Ectodermal cell (in vitro differentiated cells): Measurements from ENCODE around the gene BANK1.

Experiments
- H3K27ac ChIP-seq: 2 replicates; pipeline ENCODE4 v1.7.0; 2013; ENCODE audit warnings: mild to moderate bottlenecking, low read depth, low read length; ENCODE audit not compliant: insufficient read depth, poor library complexity, severe bottlenecking
- H3K27me3 ChIP-seq: 2 replicates; pipeline ENCODE4 v1.7.0; 2013; ENCODE audit warnings: mild to moderate bottlenecking, low read length; ENCODE audit not compliant: insufficient read depth, control insufficient read depth, poor library complexity, severe bottlenecking
- H3K36me3 ChIP-seq: one replicate; pipeline ENCODE4 v1.7.0; 2013; ENCODE audit warnings: low read length; ENCODE audit not compliant: control insufficient read depth, insufficient read depth
- H3K4me1 ChIP-seq: one replicate; pipeline ENCODE4 v1.7.0; 2013; ENCODE audit warnings: low read length; ENCODE audit not compliant: control insufficient read depth, insufficient read depth
- H3K4me3 ChIP-seq: 2 replicates; pipeline ENCODE4 v1.7.0; 2013; ENCODE audit warnings: low read depth, low read length, control low read depth; ENCODE audit not compliant: insufficient read depth
- H3K9me3 ChIP-seq: 2 replicates; pipeline ENCODE4 v1.7.0; 2013; ENCODE audit warnings: mild to moderate bottlenecking, low read length, moderate library complexity; ENCODE audit not compliant: control insufficient read depth
- whole genome bisulfite sequencing, 2 experiments: methylation state at CpG; one replicate each; pipeline ENCODE4 v1.1.7; 2013; ENCODE audit warnings: missing lambda C conversion rate in 2 of 2; 5-methylcytosine and 5-hydroxymethylcytosine counted together

The BANK1 gene

DNA sequence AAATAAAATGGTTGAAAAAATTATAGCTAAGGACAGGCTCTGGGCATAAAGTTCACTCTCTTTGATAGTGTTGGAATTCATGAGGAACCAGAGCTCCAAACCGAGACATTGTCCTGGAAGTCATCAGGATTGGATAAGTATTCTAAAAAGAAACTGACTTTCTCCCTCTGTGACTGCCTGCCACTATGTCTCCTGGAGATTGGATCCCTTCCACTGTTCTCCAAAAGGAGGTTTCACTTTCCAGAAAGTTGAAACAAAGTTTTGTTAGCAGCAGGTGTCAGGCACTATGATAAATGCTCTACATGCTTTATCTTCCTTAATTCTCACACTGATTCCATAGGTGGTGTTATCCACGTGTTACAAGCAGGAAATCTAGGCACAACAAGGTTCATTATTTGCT, 16.8 kb downstream of the BANK1 start:
- Histone ChIP-seq H3K27me3 (no peaks in the 10 kb centered on the region), H3K4me1 (no peaks in the 10 kb centered on the region), H3K27ac (no peak overlapping the region), H3K4me3 (no peak overlapping the region), H3K36me3 (no peaks in the 10 kb centered on the region), H3K9me3 (no peaks in the 10 kb centered on the region)
- WGBS, 2 experiments = 90 to 91% methylated on average over 2 of the region's 2 CpGs

DNA sequence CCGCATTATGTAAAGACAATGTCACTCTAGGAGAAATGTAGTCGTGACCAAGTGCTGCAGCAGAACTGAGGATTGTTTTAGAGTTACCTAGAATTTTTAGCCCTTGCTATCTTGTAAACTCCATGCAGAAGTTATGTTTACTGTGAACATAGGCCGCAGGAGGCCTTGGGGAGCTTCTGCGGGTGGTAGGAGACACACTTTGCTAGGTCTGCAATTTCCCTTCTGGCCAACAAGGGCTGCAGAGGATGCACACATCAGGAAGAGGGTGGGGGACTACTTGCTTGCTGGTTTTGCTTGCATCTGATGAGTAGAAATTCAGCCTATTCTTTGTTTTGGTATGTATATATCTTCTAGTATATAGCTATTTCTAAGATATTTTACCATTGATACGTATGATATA, 23.1 kb downstream of the BANK1 start:
- no peak overlapping the region for H3K27ac ChIP-seq
- no peaks in the 10 kb centered on the region for H3K27me3 ChIP-seq
- no peaks in the 10 kb centered on the region for H3K4me1 ChIP-seq
- no peaks in the 10 kb centered on the region for H3K9me3 ChIP-seq
- no peak overlapping the region for H3K4me3 ChIP-seq
- H3K36me3 ChIP-seq = no peaks in the 10 kb centered on the region
- WGBS, 2 experiments = 92 to 94% methylated on average over 4 of the region's 5 CpGs

DNA sequence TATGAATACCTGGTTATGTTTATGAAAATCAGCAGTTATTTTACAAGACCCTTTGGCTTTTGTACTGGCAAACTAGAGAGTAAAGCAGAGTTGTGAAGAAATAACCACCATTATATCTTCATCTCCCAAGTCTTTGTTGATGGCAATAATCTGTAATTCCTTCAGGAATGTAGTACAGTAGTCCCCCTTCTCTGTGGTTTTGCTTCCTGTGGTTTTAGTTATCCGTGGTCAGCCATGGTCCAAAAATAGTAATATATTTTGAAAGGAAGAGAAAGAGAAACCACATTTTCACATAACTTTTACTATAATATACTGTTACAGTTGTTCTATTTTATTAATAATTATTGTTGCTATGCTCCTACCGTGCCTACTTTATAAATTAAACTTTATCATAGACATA, 27.8 kb downstream of the BANK1 start:
- Histone ChIP-seq H3K4me3 (no peak overlapping the region), H3K4me1 (no peaks in the 10 kb centered on the region), H3K9me3 (no peaks in the 10 kb centered on the region), H3K27ac (no peak overlapping the region), H3K36me3 (no peaks in the 10 kb centered on the region), H3K27me3 (no peaks in the 10 kb centered on the region)
- WGBS, 2 experiments = no CpG with 5 or more reads among the region's 2 CpGs

DNA sequence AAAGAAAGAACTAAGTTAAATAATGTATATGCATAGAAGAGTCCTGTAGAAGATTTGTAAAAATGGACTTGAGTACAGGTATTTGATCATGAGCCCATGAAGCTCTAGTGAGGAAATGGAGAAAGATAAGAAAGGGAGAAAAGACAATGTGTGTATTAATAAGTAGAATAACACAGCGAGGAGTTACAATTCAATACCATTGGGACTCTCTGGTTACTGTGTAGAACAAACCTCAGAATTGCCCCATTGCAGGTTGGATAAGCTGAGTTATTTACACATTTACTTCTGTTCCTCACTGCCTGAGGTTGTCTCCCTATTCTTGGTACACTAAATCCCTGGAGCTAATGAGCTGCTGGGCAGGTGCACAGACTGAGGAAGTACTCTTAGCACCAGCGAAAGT, 33.3 kb downstream of the BANK1 start:
- H3K36me3 ChIP-seq = no peaks in the 10 kb centered on the region
- H3K27ac ChIP-seq = no peak overlapping the region
- H3K27me3 ChIP-seq = no peaks in the 10 kb centered on the region
- no peaks in the 10 kb centered on the region for H3K4me1 ChIP-seq
- H3K4me3 ChIP-seq = no peak overlapping the region
- no peaks in the 10 kb centered on the region for H3K9me3 ChIP-seq
- 90 to 98% methylated on average over 2 of the region's 2 CpGs for WGBS, 2 experiments

DNA sequence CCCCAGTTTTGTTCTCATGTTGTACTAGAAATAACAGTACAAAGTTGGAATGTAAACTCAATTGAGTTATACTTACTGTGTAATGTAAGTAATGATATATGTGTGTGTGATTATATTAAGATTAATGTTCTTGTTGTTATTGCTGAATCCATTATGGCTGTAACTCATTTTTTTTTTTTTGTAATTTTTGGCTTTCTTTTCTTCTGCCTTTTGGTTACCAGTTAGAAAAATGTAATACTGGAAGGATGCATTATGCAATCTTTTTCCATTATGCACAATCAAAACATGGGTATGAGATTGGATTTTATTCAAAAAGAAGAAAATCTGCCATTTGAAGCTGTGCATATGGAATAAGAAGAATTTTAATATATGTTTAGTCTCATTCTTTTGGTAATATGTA, 34.0 kb downstream of the BANK1 start:
- Histone ChIP-seq H3K4me1 (no peaks in the 10 kb centered on the region), H3K36me3 (no peaks in the 10 kb centered on the region), H3K9me3 (no peaks in the 10 kb centered on the region), H3K27ac (no peak overlapping the region), H3K4me3 (no peak overlapping the region), H3K27me3 (no peaks in the 10 kb centered on the region)

DNA sequence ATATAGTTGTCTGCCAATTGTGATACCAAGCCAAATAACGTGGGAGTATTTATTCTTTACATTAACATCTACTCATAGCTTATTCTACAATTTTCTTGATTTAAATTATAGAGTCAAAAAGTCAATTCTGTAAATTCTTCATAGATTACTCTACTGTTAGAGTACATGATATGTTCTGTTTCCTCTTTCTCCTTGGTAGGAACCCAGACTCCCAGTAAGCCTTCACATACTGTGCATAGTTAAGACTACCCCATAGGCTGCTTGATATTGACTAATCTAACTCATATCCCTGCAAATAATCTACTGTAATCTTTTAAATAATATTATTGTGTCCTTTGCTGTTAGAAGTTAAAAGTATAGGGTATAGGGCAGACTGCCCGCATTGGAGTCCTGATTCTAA, 35.4 kb downstream of the BANK1 start:
- Histone ChIP-seq H3K4me3 (no peak overlapping the region), H3K4me1 (no peaks in the 10 kb centered on the region), H3K36me3 (no peaks in the 10 kb centered on the region), H3K9me3 (no peaks in the 10 kb centered on the region), H3K27ac (no peak overlapping the region), H3K27me3 (no peaks in the 10 kb centered on the region)
- 86% methylated on average over 1 of the region's 2 CpGs; no CpG with 5 or more reads in 1 of the 2 experiments for WGBS, 2 experiments

DNA sequence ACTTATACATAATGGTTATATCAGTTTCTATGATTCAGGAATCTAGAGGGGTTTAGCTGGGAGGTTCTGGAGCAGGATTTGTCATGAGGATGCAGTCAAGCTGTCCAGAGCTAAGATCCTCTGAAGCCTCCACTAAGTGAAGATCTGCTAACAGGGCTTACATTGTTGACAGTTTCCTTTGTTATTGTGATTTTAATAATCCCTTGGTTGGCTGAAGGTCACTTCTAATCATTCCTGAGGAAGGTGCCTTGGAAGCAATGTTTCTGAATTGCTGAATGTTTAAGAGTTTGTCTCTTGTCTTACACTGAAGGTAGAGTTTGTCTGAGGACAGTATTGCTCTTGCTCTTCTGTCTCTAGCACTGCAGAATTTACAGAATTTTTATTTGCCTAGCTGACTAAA, 41.3 kb downstream of the BANK1 start:
- no peak overlapping the region for H3K27ac ChIP-seq
- H3K9me3 ChIP-seq = no peaks in the 10 kb centered on the region
- no peaks in the 10 kb centered on the region for H3K4me1 ChIP-seq
- no peak overlapping the region for H3K4me3 ChIP-seq
- H3K27me3 ChIP-seq = no peaks in the 10 kb centered on the region
- no peaks in the 10 kb centered on the region for H3K36me3 ChIP-seq

DNA sequence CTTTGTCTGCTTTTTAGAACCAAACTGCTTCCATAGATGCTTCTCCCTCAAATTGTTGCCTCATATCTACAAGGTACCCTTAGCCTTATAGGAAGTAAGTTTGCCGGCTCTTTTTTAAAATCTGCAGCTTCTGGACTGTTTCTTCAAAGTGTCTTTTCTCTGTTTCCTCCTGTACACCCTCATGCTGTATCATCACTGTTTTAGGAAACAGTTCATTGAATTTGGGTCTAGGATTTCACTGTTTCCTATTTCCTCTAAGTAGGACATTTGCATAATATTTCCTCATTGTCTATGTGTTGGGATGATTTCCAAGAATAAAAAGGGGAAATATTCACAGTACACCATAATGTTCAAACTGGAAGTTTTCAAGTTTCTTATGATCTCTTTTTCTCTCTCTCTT, 43.0 kb downstream of the BANK1 start:
- H3K27ac ChIP-seq = no peak overlapping the region
- no peaks in the 10 kb centered on the region for H3K36me3 ChIP-seq
- no peaks in the 10 kb centered on the region for H3K9me3 ChIP-seq
- H3K4me1 ChIP-seq = no peaks in the 10 kb centered on the region
- no peaks in the 10 kb centered on the region for H3K27me3 ChIP-seq
- H3K4me3 ChIP-seq = no peak overlapping the region
- WGBS, 2 experiments = 100% methylated on average over 1 of the region's 1 CpG

DNA sequence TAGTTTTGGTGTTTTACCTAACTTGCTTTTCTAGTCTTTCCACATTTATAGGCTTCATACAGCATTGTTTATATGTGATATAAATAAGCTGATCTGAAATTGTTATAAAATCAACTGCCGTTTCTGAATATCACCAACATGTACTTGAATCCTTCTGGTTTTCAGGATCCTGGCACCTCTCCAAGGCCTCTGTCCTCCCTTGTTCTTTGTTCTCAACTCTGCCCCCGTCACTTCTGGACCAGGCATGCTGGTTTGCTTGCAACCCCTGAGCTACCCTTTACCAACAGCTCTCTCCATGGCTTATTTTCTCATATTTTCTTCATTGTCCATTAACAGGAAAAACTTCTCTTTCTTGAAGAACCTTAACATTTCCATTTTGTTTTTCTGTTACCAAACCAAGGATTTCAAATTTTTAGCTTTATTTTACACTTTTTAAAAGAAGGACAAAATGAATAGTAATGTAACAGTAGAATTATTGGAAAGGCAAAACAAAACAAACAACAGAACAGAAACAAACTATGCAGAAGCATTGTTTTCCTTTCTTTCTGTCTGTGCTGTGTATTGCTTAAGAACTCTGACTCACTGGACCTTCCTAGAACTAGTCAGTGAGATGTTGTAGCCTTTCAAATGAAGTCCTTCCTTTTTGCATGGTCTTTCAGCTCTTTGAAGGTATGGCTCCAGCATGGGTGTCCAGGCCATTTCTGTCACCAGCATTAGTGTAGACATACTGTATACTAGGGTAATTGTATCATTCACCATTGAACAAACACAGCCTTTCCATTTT, 44.8 kb downstream of the BANK1 start:
- no peaks in the 10 kb centered on the region for H3K9me3 ChIP-seq
- H3K27me3 ChIP-seq = no peaks in the 10 kb centered on the region
- no peaks in the 10 kb centered on the region for H3K36me3 ChIP-seq
- WGBS, 2 experiments = 82 to 84% methylated on average over 2 of the region's 2 CpGs
- no peak overlapping the region for H3K4me3 ChIP-seq
- no peak overlapping the region for H3K27ac ChIP-seq
- no peaks in the 10 kb centered on the region for H3K4me1 ChIP-seq

DNA sequence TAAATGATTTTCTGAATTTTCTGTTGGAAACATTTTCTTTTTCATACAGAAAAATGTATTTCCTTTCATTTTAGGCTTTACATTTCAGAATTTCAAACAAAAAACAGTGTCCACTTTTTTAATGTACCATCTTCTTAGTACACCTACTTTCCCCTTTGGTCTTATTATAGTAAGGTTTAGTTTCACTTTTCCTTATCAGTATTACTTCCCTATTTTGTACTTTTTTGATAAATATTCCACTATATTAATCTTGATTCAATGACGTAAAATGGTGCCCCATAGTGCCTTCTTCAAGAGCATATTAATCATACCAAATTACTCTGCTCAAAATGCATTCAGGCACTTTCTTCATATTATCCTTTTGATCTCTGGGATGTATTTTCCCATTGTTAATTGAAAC, 52.5 kb downstream of the BANK1 start:
- no peaks in the 10 kb centered on the region for H3K36me3 ChIP-seq
- WGBS, 2 experiments = 92 to 95% methylated on average over 1 of the region's 1 CpG
- H3K4me3 ChIP-seq = no peak overlapping the region
- no peaks in the 10 kb centered on the region for H3K4me1 ChIP-seq
- no peaks in the 10 kb centered on the region for H3K9me3 ChIP-seq
- H3K27me3 ChIP-seq = no peaks in the 10 kb centered on the region
- H3K27ac ChIP-seq = no peak overlapping the region

DNA sequence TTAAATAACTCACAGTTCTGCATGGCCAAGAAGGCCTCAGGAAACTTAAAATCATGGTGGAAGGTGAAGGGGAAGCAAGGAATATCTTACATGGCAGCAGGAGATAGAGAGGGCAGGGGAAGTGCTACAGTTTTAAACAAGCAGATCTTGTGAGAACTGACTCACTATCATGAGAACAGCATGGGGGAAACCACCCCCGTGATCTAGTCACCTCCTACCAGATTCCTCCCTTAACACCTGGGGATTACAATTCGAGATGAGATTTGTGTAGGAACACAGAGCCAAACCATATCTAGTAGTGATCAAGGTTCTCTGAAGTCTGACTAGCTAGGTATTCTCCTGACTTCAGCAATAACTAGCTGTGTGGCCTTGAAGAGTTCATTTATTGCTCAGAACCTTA, 56.0 kb downstream of the BANK1 start:
- Histone ChIP-seq H3K4me3 (no peak overlapping the region), H3K9me3 (no peaks in the 10 kb centered on the region), H3K36me3 (no peaks in the 10 kb centered on the region), H3K27me3 (no peaks in the 10 kb centered on the region), H3K4me1 (no peaks in the 10 kb centered on the region), H3K27ac (no peak overlapping the region)
- WGBS, 2 experiments = 68 to 79% methylated on average over 2 of the region's 2 CpGs
